Spinal cord (tissue), 10 donors: ENCODE data around the gene EFNA4. TPM values are rescaled to one million over a fixed set of nuclear protein-coding genes. Genes with fewer than 3 reads are reported as not detected.
"Not testable (repeated sequence)": the region's sequence is repeated elsewhere in the genome, so short reads cannot be mapped to it uniquely, and the experiment has no call there.

Experiments
- DNase-seq, 6 donors: peaks; one replicate each; pipeline versions ENCODE4 v3.0.0 to v3.0.0-alpha.2; 2013 to 2015; ENCODE audit warnings: low spot score in 6 of 6, low read depth in 4 of 6
- H3K27ac ChIP-seq: one replicate; pipeline ENCODE4 v1.5.1; 2013; ENCODE audit warnings: low read depth, low read length, control low read depth
- H3K27me3 ChIP-seq: one replicate; pipeline ENCODE4 v1.6.1; 2013; ENCODE audit warnings: low read length; ENCODE audit not compliant: control insufficient read depth, insufficient read depth
- H3K36me3 ChIP-seq: one replicate; pipeline ENCODE4 v1.6.1; 2013; ENCODE audit warnings: low read length; ENCODE audit not compliant: control insufficient read depth, insufficient read depth
- H3K4me1 ChIP-seq: one replicate; pipeline ENCODE4 v1.6.1; 2013; ENCODE audit warnings: low read length; ENCODE audit not compliant: control insufficient read depth, insufficient read depth
- H3K4me3 ChIP-seq: one replicate; pipeline ENCODE4 v1.5.1; 2013; ENCODE audit warnings: low read depth, low read length, control low read depth
- H3K9me3 ChIP-seq: one replicate; pipeline ENCODE4 v1.6.1; 2013; ENCODE audit warnings: low read length; ENCODE audit not compliant: control insufficient read depth, insufficient read depth
- WGBS: methylation state at CpG from one replicate; pipeline ENCODE4 v1.1.5; 2013; ENCODE audit warnings: missing lambda C conversion rate; ENCODE audit not compliant: insufficient coverage; 5-methylcytosine and 5-hydroxymethylcytosine counted together
- polyA plus RNA-seq, 2 donors: library from polyadenylated mRNA; unstranded; fragments of 120-200 nt; gene quantifications; one replicate each; pipeline ENCODE4 v1.2.1, GENCODE V29; 2013; ENCODE audit not compliant: insufficient read length in 2 of 2
- total RNA-seq, 2 donors: library from RNA; depleted of rRNA in 1 of 2; stranded (reverse); fragments of 120-200 nt in 1 of 2; fragments of >200 nt in 1 of 2; gene quantifications; one replicate each; pipeline versions ENCODE4 v1.2.3 to v1.2.4, GENCODE V29; 2013 to 2014
- donor health status: healthy.

The EFNA4 gene
- total and polyA plus RNA-seq, 4 donors, result 3.5 to 13.9 (median 6.0) TPM

- Histone ChIP-seq H3K4me1 (no peaks in the 10 kb centered on the region), H3K36me3 (no peaks in the 10 kb centered on the region), H3K27me3 (no peaks in the 10 kb centered on the region), H3K27ac (no peak overlapping the region), H3K9me3 (no peaks in the 10 kb centered on the region), H3K4me3 (no peak overlapping the region)
- no peak for DNase-seq
- 75% methylated on average over 3 of the region's 8 CpGs for WGBS
Measured at GRCh38 chr1:155110381-155110780, 46.8 kb downstream of the EFNA4 start.

GRCh38 chr1:155110826-155111225 lies 47.3 kb downstream of the EFNA4 start:
- Histone ChIP-seq H3K4me1 (no peaks in the 10 kb centered on the region), H3K27me3 (no peaks in the 10 kb centered on the region), H3K27ac (no peak overlapping the region), H3K9me3 (no peaks in the 10 kb centered on the region), H3K36me3 (no peaks in the 10 kb centered on the region), H3K4me3 (no peak overlapping the region)
- 61% methylated on average over 7 of the region's 8 CpGs for WGBS
- DNase-seq, result no peak

- no peak for DNase-seq
- H3K4me1 ChIP-seq, result no peaks in the 10 kb centered on the region
- H3K27ac ChIP-seq, result no peak overlapping the region
- H3K9me3 ChIP-seq, result no peaks in the 10 kb centered on the region
- no peaks in the 10 kb centered on the region for H3K27me3 ChIP-seq
- no CpG with 5 or more reads among the region's 5 CpGs for WGBS
- no peak overlapping the region for H3K4me3 ChIP-seq
- H3K36me3 ChIP-seq, result no peaks in the 10 kb centered on the region
Measured at GRCh38 chr1:155113450-155113980, 50.0 kb downstream of the EFNA4 start.

GRCh38 chr1:155116113-155116764 lies 52.7 kb downstream of the EFNA4 start:
- H3K27ac ChIP-seq, result no peak overlapping the region
- DNase-seq, result no peak
- WGBS, result 70% methylated on average over 5 of the region's 5 CpGs
- no peaks in the 10 kb centered on the region for H3K36me3 ChIP-seq
- no peaks in the 10 kb centered on the region for H3K4me1 ChIP-seq
- no peak overlapping the region for H3K4me3 ChIP-seq
- no peaks in the 10 kb centered on the region for H3K9me3 ChIP-seq
- H3K27me3 ChIP-seq, result peaks cover 5% of the 10 kb centered on the region

GRCh38 chr1:155117610-155118009 lies 54.1 kb downstream of the EFNA4 start:
- H3K4me3 ChIP-seq, result no peak overlapping the region
- WGBS, result 65% methylated on average over 4 of the region's 4 CpGs
- H3K4me1 ChIP-seq, result no peaks in the 10 kb centered on the region
- H3K27ac ChIP-seq, result no peak overlapping the region
- no peak for DNase-seq
- H3K27me3 ChIP-seq, result peaks cover 6% of the 10 kb centered on the region
- H3K36me3 ChIP-seq, result no peaks in the 10 kb centered on the region
- H3K9me3 ChIP-seq, result no peaks in the 10 kb centered on the region

- DNase-seq, H3K9me3 ChIP-seq, H3K4me3 ChIP-seq, H3K4me1 ChIP-seq, H3K36me3 ChIP-seq, H3K27me3 ChIP-seq, H3K27ac ChIP-seq: not testable (repeated sequence)
- 95% methylated on average over 4 of the region's 7 CpGs for WGBS
Measured at GRCh38 chr1:155118090-155118489, 54.5 kb downstream of the EFNA4 start.

Other genes with a start within 250 kb of the EFNA4 start
- gene KCNN3, start 193.5 kb upstream of the EFNA4 start, total RNA-seq, result 10 to 100 TPM in 1 of 2 donors, 1 to 10 TPM in 1; 9.6 to 12.9 TPM
- gene KCNN3, start 193.5 kb upstream of the EFNA4 start, polyA plus RNA-seq, result 10 to 100 TPM; 19.9 to 24.8 TPM
- 10 to 100 TPM; 10.6 to 15.3 TPM for gene PMVK, start 127.0 kb upstream of the EFNA4 start, total RNA-seq
- 10 to 100 TPM; 43.2 to 45.3 TPM for gene PMVK, start 127.0 kb upstream of the EFNA4 start, polyA plus RNA-seq
- gene PBXIP1, start 107.6 kb upstream of the EFNA4 start, total RNA-seq, result 100 to 1,000 TPM in 1 of 2 donors, 10 to 100 TPM in 1; 57.5 to 143 TPM
- 10 to 100 TPM; 66.7 to 67.8 TPM for gene PBXIP1, start 107.6 kb upstream of the EFNA4 start, polyA plus RNA-seq
- gene PYGO2, start 102.0 kb upstream of the EFNA4 start, total RNA-seq, result 10 to 100 TPM; 12.7 to 24.7 TPM
- gene PYGO2, start 102.0 kb upstream of the EFNA4 start, polyA plus RNA-seq, result 10 to 100 TPM; 31.6 to 34.3 TPM
- 10 to 100 TPM; 28.5 to 99.2 TPM for gene SHC1, start 93.0 kb upstream of the EFNA4 start, total RNA-seq
- 10 to 100 TPM; 26.4 to 47.2 TPM for gene SHC1, start 93.0 kb upstream of the EFNA4 start, polyA plus RNA-seq
- gene CKS1B, start 89.1 kb upstream of the EFNA4 start, total RNA-seq, result 10 to 100 TPM; 25.9 to 64.8 TPM
- 10 to 100 TPM; 37.6 to 41.1 TPM for gene CKS1B, start 89.1 kb upstream of the EFNA4 start, polyA plus RNA-seq
- gene FLAD1, start 80.4 kb upstream of the EFNA4 start, total RNA-seq, result 10 to 100 TPM; 14.6 to 32.0 TPM
- 10 to 100 TPM; 33.5 to 36.9 TPM for gene FLAD1, start 80.4 kb upstream of the EFNA4 start, polyA plus RNA-seq
- under 1 TPM in 1 of 2 donors, not detected in 1; 0.22 TPM for gene LENEP, start 70.2 kb upstream of the EFNA4 start, total RNA-seq
- under 1 TPM in 1 of 2 donors, not detected in 1; 0.39 TPM for gene LENEP, start 70.2 kb upstream of the EFNA4 start, polyA plus RNA-seq
- 10 to 100 TPM in 1 of 2 donors, 1 to 10 TPM in 1; 7.3 to 10.7 TPM for gene ZBTB7B, start 60.9 kb upstream of the EFNA4 start, total RNA-seq
- 1 to 10 TPM; 8.7 to 9.0 TPM for gene ZBTB7B, start 60.9 kb upstream of the EFNA4 start, polyA plus RNA-seq
- 1 to 10 TPM in 1 of 2 donors, under 1 TPM in 1; 0.10 to 1.0 TPM for gene DCST2, start 30.0 kb upstream of the EFNA4 start, total RNA-seq
- 1 to 10 TPM; 1.1 to 1.2 TPM for gene DCST2, start 30.0 kb upstream of the EFNA4 start, polyA plus RNA-seq
- gene DCST1, start 29.9 kb upstream of the EFNA4 start, total RNA-seq, result not detected
- gene DCST1, start 29.9 kb upstream of the EFNA4 start, polyA plus RNA-seq, result under 1 TPM; 0.11 to 0.33 TPM
- 10 to 100 TPM; 29.9 to 58.5 TPM for gene ADAM15, start 12.4 kb upstream of the EFNA4 start, total RNA-seq
- gene ADAM15, start 12.4 kb upstream of the EFNA4 start, polyA plus RNA-seq, result 100 to 1,000 TPM in 1 of 2 donors, 10 to 100 TPM in 1; 73.1 to 100 TPM
- 10 to 100 TPM; 12.3 to 13.6 TPM for gene EFNA3, start 15.1 kb downstream of the EFNA4 start, total RNA-seq
- gene EFNA3, start 15.1 kb downstream of the EFNA4 start, polyA plus RNA-seq, result 10 to 100 TPM; 46.6 to 50.6 TPM
- gene EFNA1, start 64.1 kb downstream of the EFNA4 start, total RNA-seq, result 10 to 100 TPM; 14.8 to 27.8 TPM
- 10 to 100 TPM; 17.9 to 23.3 TPM for gene EFNA1, start 64.1 kb downstream of the EFNA4 start, polyA plus RNA-seq
- 10 to 100 TPM; 12.1 to 35.8 TPM for gene SLC50A1, start 72.1 kb downstream of the EFNA4 start, total RNA-seq
- 10 to 100 TPM; 18.2 to 26.9 TPM for gene SLC50A1, start 72.1 kb downstream of the EFNA4 start, polyA plus RNA-seq
- gene DPM3, start 76.8 kb downstream of the EFNA4 start, total RNA-seq, result 10 to 100 TPM; 16.2 to 46.6 TPM
- gene DPM3, start 76.8 kb downstream of the EFNA4 start, polyA plus RNA-seq, result 10 to 100 TPM; 41.7 to 47.2 TPM
- gene KRTCAP2, start 109.6 kb downstream of the EFNA4 start, total RNA-seq, result 100 to 1,000 TPM in 1 of 2 donors, 10 to 100 TPM in 1; 81.9 to 140 TPM
- 100 to 1,000 TPM; 130 to 132 TPM for gene KRTCAP2, start 109.6 kb downstream of the EFNA4 start, polyA plus RNA-seq
- gene TRIM46, start 110.1 kb downstream of the EFNA4 start, total RNA-seq, result 1 to 10 TPM; 6.7 to 6.8 TPM
- 10 to 100 TPM; 29.5 to 37.6 TPM for gene TRIM46, start 110.1 kb downstream of the EFNA4 start, polyA plus RNA-seq
- 10 to 100 TPM; 18.2 to 39.1 TPM for gene THBS3, start 144.2 kb downstream of the EFNA4 start, total RNA-seq
- 10 to 100 TPM; 34.4 to 57.6 TPM for gene THBS3, start 144.2 kb downstream of the EFNA4 start, polyA plus RNA-seq
- 10 to 100 TPM; 15.8 to 43.1 TPM for gene MTX1, start 145.0 kb downstream of the EFNA4 start, total RNA-seq
- gene MTX1, start 145.0 kb downstream of the EFNA4 start, polyA plus RNA-seq, result 10 to 100 TPM; 35.8 to 40.2 TPM
- gene ENTREP3, start 191.7 kb downstream of the EFNA4 start, total RNA-seq, result 1 to 10 TPM; 8.5 to 9.8 TPM
- 10 to 100 TPM; 30.6 to 42.5 TPM for gene ENTREP3, start 191.7 kb downstream of the EFNA4 start, polyA plus RNA-seq
- 10 to 100 TPM; 26.3 to 51.2 TPM for gene SCAMP3, start 198.6 kb downstream of the EFNA4 start, total RNA-seq
- 100 to 1,000 TPM in 1 of 2 donors, 10 to 100 TPM in 1; 89.1 to 103 TPM for gene SCAMP3, start 198.6 kb downstream of the EFNA4 start, polyA plus RNA-seq
- 10 to 100 TPM; 25.2 to 42.6 TPM for gene CLK2, start 209.8 kb downstream of the EFNA4 start, total RNA-seq
- gene CLK2, start 209.8 kb downstream of the EFNA4 start, polyA plus RNA-seq, result 10 to 100 TPM; 49.2 to 61.1 TPM
- 1 to 10 TPM; 6.1 to 9.0 TPM for gene HCN3, start 213.7 kb downstream of the EFNA4 start, total RNA-seq
- gene HCN3, start 213.7 kb downstream of the EFNA4 start, polyA plus RNA-seq, result 10 to 100 TPM; 28.6 to 36.0 TPM
- under 1 TPM; 0.11 to 0.20 TPM for gene PKLR, start 237.7 kb downstream of the EFNA4 start, total RNA-seq
- under 1 TPM; 0.14 to 0.15 TPM for gene PKLR, start 237.7 kb downstream of the EFNA4 start, polyA plus RNA-seq
- 100 to 1,000 TPM; 144 to 249 TPM for gene FDPS, start 245.1 kb downstream of the EFNA4 start, total RNA-seq
- 100 to 1,000 TPM; 202 to 239 TPM for gene FDPS, start 245.1 kb downstream of the EFNA4 start, polyA plus RNA-seq